HFFc6 (cell line): ENCODE results near the gene ZNF664. TPM values are rescaled to one million over a fixed set of nuclear protein-coding genes. Genes with fewer than 3 reads are reported as not detected.
A peak's percentile ranks its signal among the peaks of the same experiment; 100 is the strongest.

ENCODE experiments used
- DNase-seq: peaks from one replicate; pipeline ENCODE4 v3.0.0-alpha.2; 2018
- H3K27ac Mint-ChIP-seq: 2 replicates; pipeline ENCODE4 v1.8.0; 2020; ENCODE audit warnings: mild to moderate bottlenecking, mixed read lengths
- H3K27me3 Mint-ChIP-seq: 2 replicates; pipeline ENCODE4 v1.8.0; 2021; ENCODE audit warnings: mild to moderate bottlenecking, moderate library complexity, mixed read lengths; ENCODE audit not compliant: insufficient read depth
- H3K36me3 Mint-ChIP-seq: 2 replicates; pipeline ENCODE4 v1.8.0; 2021; ENCODE audit warnings: low read depth, mixed read lengths
- H3K4me1 Mint-ChIP-seq: 2 replicates; pipeline ENCODE4 v1.8.0; 2020; ENCODE audit warnings: low read depth, mixed read lengths
- H3K4me3 Mint-ChIP-seq: 2 replicates; pipeline ENCODE4 v1.8.0; 2020; ENCODE audit warnings: mild to moderate bottlenecking, moderate library complexity, mixed read lengths
- H3K9me3 Mint-ChIP-seq: 2 replicates; pipeline ENCODE4 v1.8.0; 2020; ENCODE audit warnings: mild to moderate bottlenecking, mixed read lengths
- CTCF ChIP-seq: fragments of 200-600 bp; sonication (generic); IDR thresholded peaks from 2 replicates; pipeline ENCODE4 v1.5.0; 2021; ENCODE audit warnings: antibody characterized with exemption, mild to moderate bottlenecking
- total RNA-seq, 6 experiments: library from RNA; stranded (reverse); fragmentation: NEBNext Ultra II Directional; extraction: Animal tissue kit (Norgen Biotek cat#: 25700); gene quantifications; 2 replicates in 1 of 6; 3 replicates in 5 of 6; pipeline ENCODE4 v1.2.3, GENCODE V29; 2021

Gene ZNF664
- total RNA-seq, 6 experiments from 2014 or later: 49.1 to 55.2 (median 53.4) TPM

- H3K4me1 Mint-ChIP-seq: peaks cover 30% of the 10 kb centered on the region
- no peak for TF ChIP-seq CTCF
- no peak overlapping the region for H3K4me3 Mint-ChIP-seq
- H3K27me3 Mint-ChIP-seq: peaks cover 4% of the 10 kb centered on the region; the same call in 1 of the 2 replicates
- no peak for DNase-seq
- peaks cover 51% of the 10 kb centered on the region for H3K36me3 Mint-ChIP-seq
- no peak overlapping the region for H3K27ac Mint-ChIP-seq
- H3K9me3 Mint-ChIP-seq: peaks cover 11% of the 10 kb centered on the region; the same call in 1 of the 2 replicates
Measured at GRCh38 chr12:123939716-123940626, 33.0 kb upstream of the ZNF664 start.

- peaks cover 30% of the 10 kb centered on the region for H3K4me1 Mint-ChIP-seq
- no peak for TF ChIP-seq CTCF
- peaks cover 11% of the 10 kb centered on the region; the same call in 1 of the 2 replicates for H3K9me3 Mint-ChIP-seq
- DNase-seq: no peak
- H3K27ac Mint-ChIP-seq: no peak overlapping the region
- peaks cover 4% of the 10 kb centered on the region; the same call in 1 of the 2 replicates for H3K27me3 Mint-ChIP-seq
- peaks cover 51% of the 10 kb centered on the region for H3K36me3 Mint-ChIP-seq
- no peak overlapping the region for H3K4me3 Mint-ChIP-seq
Measured at GRCh38 chr12:123940627-123940966, 32.4 kb upstream of the ZNF664 start.

- peaks cover 30% of the 10 kb centered on the region for H3K4me1 Mint-ChIP-seq
- peaks cover 51% of the 10 kb centered on the region for H3K36me3 Mint-ChIP-seq
- peaks cover 4% of the 10 kb centered on the region; the same call in 1 of the 2 replicates for H3K27me3 Mint-ChIP-seq
- no peak for TF ChIP-seq CTCF
- no peak overlapping the region for H3K27ac Mint-ChIP-seq
- DNase-seq: no peak
- H3K9me3 Mint-ChIP-seq: peaks cover 11% of the 10 kb centered on the region; the same call in 1 of the 2 replicates
- H3K4me3 Mint-ChIP-seq: no peak overlapping the region
Measured at GRCh38 chr12:123941000-123941399, 32.0 kb upstream of the ZNF664 start.

GRCh38 chr12:123941624-123942237, 31.3 kb upstream of the ZNF664 start:
- peaks cover 44% of the 10 kb centered on the region for H3K36me3 Mint-ChIP-seq

GRCh38 chr12:123942238-123942653, 30.8 kb upstream of the ZNF664 start:
- Mint-ChIP-seq H3K36me3 (peaks cover 43% of the 10 kb centered on the region), H3K4me1 (peaks cover 30% of the 10 kb centered on the region), H3K9me3 (peaks cover 11% of the 10 kb centered on the region; the same call in 1 of the 2 replicates), H3K27ac (no peak overlapping the region), H3K4me3 (no peak overlapping the region), H3K27me3 (no peaks in the 10 kb centered on the region)
- DNase-seq: peak; percentile 25
- TF ChIP-seq CTCF: no peak

More at GRCh38 chr12:123941624-123942237, 31.3 kb upstream of the ZNF664 start:
- DNase-seq: no peak
- Mint-ChIP-seq H3K27me3 (no peaks in the 10 kb centered on the region; the same call in 1 of the 2 replicates), H3K27ac (no peak overlapping the region), H3K9me3 (peaks cover 11% of the 10 kb centered on the region; the same call in 1 of the 2 replicates), H3K4me3 (no peak overlapping the region), H3K4me1 (peaks cover 30% of the 10 kb centered on the region)
- TF ChIP-seq CTCF: no peak
